LNCaP clone FGC (cell line): ENCODE measurements around the gene GAS7.

Experiments used
- DNase-seq: peaks from one replicate; pipeline ENCODE4 v3.0.0-alpha.2; 2011; ENCODE audit warnings: low read depth
- H3K4me3 ChIP-seq: 2 replicates; pipeline ENCODE4 v1.5.1; 2011; ENCODE audit warnings: mild to moderate bottlenecking, low read depth, low read length, control low read depth
- TF ChIP-seq, protein P1 (sequence below): IDR thresholded peaks from 2 replicates; pipeline ENCODE4 v1.5.1; 2012; ENCODE audit warnings: mild to moderate bottlenecking; ENCODE audit not compliant: control insufficient read depth, insufficient read depth; ENCODE audit errors: extremely low read depth

GAS7 gene

GRCh38 chr17:10186771-10187410 is 11.5 kb downstream of the GAS7 start:
- TF ChIP-seq, protein P1, sequence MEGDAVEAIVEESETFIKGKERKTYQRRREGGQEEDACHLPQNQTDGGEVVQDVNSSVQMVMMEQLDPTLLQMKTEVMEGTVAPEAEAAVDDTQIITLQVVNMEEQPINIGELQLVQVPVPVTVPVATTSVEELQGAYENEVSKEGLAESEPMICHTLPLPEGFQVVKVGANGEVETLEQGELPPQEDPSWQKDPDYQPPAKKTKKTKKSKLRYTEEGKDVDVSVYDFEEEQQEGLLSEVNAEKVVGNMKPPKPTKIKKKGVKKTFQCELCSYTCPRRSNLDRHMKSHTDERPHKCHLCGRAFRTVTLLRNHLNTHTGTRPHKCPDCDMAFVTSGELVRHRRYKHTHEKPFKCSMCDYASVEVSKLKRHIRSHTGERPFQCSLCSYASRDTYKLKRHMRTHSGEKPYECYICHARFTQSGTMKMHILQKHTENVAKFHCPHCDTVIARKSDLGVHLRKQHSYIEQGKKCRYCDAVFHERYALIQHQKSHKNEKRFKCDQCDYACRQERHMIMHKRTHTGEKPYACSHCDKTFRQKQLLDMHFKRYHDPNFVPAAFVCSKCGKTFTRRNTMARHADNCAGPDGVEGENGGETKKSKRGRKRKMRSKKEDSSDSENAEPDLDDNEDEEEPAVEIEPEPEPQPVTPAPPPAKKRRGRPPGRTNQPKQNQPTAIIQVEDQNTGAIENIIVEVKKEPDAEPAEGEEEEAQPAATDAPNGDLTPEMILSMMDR, result no peak
- H3K4me3 ChIP-seq, result no peak overlapping the region
- no peak for DNase-seq

DNA sequence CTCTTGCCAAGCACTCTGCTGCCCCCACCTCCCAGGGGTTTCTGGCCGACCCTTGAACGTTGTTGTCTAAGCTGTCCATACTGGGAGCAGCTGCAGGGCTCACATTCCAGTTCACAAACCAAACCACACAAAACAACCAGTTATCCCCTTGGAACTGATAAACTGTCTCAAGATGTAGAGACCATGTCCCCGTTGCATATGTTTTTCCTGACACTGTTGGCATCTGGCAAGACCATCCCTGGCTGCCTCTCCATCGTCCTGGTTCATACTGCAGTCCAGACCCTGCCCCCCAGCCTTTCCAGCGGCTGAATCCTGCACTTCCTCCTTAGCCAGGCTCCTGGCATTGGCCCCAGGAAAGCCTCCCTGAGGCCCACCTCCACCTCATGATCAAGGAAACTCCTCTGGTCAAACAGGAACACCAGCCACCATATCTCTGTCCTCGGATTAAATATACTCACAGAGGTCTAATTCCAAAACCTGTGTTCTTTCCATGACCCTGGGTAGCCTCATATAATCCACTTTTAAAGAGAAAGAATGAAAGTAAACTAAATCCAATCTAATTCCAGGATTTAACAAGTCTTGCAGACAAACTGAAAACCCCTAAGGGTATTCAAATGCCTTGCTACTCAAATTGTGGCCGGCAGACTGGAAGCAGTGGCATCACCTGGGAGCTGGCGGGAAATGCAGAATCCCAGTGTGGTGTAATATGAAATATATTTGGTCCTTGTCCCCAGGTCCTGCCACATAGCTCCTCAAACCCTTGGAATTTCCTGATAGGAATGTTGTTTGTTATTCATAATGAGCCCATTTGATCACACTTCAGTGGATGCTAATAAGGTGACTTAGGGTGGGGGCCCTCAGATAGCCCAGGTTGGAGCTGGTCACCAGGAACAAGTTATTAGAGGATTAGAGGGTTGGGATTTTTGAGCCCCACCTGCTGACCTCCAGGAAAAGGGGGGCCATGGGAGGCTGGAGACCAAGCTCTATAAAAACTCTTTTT is 14.2 kb downstream of the GAS7 start:
- H3K4me3 ChIP-seq, result no peak overlapping the region
- TF ChIP-seq, protein P1, result no peak
- DNase-seq, result no peak

DNA sequence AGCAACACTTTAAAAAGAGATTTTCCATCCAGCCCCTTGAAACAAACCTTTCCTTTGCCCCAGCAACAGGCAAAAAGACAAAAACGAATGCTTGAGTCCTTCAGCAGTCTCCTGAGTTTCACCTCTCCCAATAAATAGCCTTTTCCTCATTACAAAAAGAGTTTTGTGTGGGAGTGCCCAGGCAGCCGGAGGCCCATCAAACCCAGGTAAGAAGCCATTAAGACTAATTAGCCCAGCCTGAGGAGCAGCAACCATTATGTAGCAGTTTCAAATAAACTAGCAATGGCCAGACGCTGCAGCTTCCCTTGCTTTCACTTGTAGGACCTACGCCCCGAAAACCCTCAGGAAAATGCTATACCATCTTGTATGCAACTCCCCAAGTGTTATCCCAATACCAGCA is 15.6 kb downstream of the GAS7 start:
- no peak for DNase-seq
- TF ChIP-seq, protein P1, result no peak

DNA sequence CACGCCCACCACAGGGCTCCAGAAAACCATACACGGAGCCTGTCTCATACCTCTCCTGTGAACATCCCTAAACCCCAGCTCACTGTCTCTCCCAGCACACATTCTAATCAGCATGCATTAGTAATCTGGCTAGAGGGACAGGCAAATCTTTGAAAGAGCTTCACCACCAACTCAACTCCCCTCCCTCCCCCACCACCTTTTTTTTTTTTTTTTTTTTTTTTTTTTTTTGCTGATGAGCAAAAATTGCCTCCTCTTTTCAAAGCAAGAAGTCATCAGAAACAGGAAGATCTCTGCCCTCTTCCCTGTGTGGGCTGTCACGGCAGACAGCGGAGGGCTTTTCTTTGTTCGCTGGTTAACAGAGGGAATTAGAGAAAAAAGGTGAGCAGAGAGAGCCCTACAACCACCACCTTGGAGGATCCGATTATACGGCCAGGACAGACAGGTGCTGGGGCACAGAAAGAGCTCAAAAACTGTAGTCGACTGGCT is 19.9 kb downstream of the GAS7 start:
- H3K4me3 ChIP-seq, result no peak overlapping the region
- TF ChIP-seq, protein P1, result no peak
- no peak for DNase-seq

More for the DNA sequence above, 15.6 kb downstream of the GAS7 start:
- no peak overlapping the region for H3K4me3 ChIP-seq

- TF ChIP-seq, protein P1, result no peak
- H3K4me3 ChIP-seq, result no peak overlapping the region
- DNase-seq, result no peak
These were observed 20.4 kb downstream of the GAS7 start for GRCh38 chr17:10177913-10178505.

GRCh38 chr17:10177131-10177912 is 21.1 kb downstream of the GAS7 start:
- DNase-seq, result no peak
- TF ChIP-seq, protein P1, result no peak

More at GRCh38 chr17:10177131-10177912, 21.1 kb downstream of the GAS7 start:
- no peak overlapping the region for H3K4me3 ChIP-seq
